ENCODE results near the gene TGM4.
"Not testable (repeated sequence)": the region's sequence is repeated elsewhere in the genome, so short reads cannot be mapped to it uniquely, and the experiment has no call there.

TGM4 gene

GRCh38 chr3:44833394-44833793, 41.0 kb upstream of the TGM4 start:
- no peak for DNase-seq (ENCODE audit: extremely low spot score)
- TF ChIP-seq, protein P1, sequence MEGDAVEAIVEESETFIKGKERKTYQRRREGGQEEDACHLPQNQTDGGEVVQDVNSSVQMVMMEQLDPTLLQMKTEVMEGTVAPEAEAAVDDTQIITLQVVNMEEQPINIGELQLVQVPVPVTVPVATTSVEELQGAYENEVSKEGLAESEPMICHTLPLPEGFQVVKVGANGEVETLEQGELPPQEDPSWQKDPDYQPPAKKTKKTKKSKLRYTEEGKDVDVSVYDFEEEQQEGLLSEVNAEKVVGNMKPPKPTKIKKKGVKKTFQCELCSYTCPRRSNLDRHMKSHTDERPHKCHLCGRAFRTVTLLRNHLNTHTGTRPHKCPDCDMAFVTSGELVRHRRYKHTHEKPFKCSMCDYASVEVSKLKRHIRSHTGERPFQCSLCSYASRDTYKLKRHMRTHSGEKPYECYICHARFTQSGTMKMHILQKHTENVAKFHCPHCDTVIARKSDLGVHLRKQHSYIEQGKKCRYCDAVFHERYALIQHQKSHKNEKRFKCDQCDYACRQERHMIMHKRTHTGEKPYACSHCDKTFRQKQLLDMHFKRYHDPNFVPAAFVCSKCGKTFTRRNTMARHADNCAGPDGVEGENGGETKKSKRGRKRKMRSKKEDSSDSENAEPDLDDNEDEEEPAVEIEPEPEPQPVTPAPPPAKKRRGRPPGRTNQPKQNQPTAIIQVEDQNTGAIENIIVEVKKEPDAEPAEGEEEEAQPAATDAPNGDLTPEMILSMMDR (IDR thresholded peaks at IDR 0.05; ENCODE audit: control extremely low read depth, extremely low read depth, low read depth, missing control alignments): no peak
- POLR2A ChIA-PET: no interaction called here
- CTCF ChIA-PET: interaction anchor here (2.5 kb wide), 1 partner anchor 8 kb away, joined by 10 read pairs; no protein-coding TSS in a partner anchor

DNA sequence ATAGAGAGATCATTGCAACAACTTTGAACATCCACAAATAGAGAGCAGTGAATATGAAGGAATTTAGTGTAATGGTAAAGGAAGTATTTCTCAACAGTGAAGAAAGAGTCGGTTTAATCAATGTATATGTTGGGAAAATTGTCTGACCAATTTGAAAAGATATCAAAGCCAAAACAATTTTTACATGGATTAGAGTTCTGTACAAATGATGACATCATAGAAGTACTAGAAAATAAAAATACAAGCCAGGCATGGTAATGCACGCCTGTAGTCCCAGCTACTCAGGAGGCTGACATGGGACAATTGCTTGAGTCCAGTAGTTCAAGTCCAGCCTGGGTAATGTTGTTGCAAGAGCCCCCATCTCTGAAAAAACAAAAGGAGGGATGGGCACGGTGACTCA, 38.7 kb upstream of the TGM4 start:
- CTCF ChIA-PET: no interaction called here
- TF ChIP-seq, protein P1 (IDR thresholded peaks at IDR 0.05; ENCODE audit: control extremely low read depth, extremely low read depth, low read depth, missing control alignments): no peak
- no peak for DNase-seq (ENCODE audit: extremely low spot score)
- POLR2A ChIA-PET: no interaction called here

GRCh38 chr3:44842376-44842775, 32.0 kb upstream of the TGM4 start:
- no peak for DNase-seq (ENCODE audit: extremely low spot score)
- TF ChIP-seq, protein P1 (IDR thresholded peaks at IDR 0.05; ENCODE audit: control extremely low read depth, extremely low read depth, low read depth, missing control alignments): no peak
- POLR2A ChIA-PET: no interaction called here
- CTCF ChIA-PET: no interaction called here

DNA sequence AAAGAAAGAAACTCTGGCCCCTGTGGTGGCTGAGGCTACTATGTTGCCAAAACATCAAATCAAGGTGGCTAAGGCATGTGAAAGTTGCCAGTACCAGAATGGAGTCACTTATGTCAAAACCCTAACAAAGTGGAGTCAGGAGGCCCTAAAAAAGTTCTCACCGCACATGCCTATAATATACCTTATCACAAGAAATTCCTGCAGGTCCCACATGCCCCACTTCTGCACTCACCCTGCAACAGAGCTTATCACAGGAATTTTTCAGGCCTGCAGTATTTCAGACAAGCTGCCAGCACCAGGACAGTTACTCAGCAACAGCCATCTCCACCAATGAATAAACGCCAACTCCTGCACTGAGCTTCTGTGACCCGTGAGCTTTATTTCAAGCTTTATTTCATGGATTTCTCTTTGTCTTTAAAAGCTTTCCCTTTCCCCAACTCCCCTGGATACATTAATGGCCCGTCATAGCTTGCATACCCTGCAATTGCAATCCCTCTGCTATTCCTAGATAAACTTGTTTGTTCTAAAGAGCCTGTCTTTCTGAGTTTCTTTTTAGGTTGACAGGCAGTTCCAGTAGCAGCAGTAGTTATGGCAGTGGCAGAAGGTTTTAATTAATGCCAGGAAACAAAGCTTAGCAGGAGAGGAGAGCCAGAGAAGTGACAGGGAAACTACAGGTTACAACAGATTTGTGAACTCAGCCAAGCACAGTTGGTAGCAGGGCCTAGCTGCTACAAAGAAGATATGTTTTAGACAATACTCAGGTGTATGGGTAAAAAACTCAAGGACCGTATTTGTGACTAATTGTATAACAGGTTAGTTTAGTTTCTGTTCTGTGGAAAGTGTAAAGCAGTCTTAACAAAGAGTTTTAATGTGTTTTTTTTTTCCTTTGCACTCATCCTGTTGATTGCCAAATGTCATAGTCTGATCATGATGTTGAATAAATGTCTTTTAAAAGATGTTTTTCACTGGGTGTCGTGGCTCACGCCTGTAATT, 28.6 kb upstream of the TGM4 start:
- POLR2A ChIA-PET: interaction anchor here (0.6 to 0.7 kb wide), 2 partner anchors 11 to 326 kb away, joined by 3 read pairs; no protein-coding TSS in a partner anchor
- DNase-seq (ENCODE audit: extremely low spot score): no peak
- TF ChIP-seq, protein P1 (IDR thresholded peaks at IDR 0.05; ENCODE audit: control extremely low read depth, extremely low read depth, low read depth, missing control alignments): no peak
- CTCF ChIA-PET: interaction anchor here (1.1 to 1.9 kb wide), 5 partner anchors 13 to 35 kb away, joined by 3 to 5 read pairs (median 4); no protein-coding TSS in a partner anchor

- DNase-seq (ENCODE audit: extremely low spot score): no peak
- CTCF ChIA-PET: interaction anchor here (1.9 kb wide), 1 partner anchor 14 kb away, joined by 4 read pairs; no protein-coding TSS in a partner anchor
- TF ChIP-seq, protein P1 (IDR thresholded peaks at IDR 0.05; ENCODE audit: control extremely low read depth, extremely low read depth, low read depth, missing control alignments): no peak
- POLR2A ChIA-PET: no interaction called here
Observed at GRCh38 chr3:44848634-44849033, 25.8 kb upstream of the TGM4 start.

DNA sequence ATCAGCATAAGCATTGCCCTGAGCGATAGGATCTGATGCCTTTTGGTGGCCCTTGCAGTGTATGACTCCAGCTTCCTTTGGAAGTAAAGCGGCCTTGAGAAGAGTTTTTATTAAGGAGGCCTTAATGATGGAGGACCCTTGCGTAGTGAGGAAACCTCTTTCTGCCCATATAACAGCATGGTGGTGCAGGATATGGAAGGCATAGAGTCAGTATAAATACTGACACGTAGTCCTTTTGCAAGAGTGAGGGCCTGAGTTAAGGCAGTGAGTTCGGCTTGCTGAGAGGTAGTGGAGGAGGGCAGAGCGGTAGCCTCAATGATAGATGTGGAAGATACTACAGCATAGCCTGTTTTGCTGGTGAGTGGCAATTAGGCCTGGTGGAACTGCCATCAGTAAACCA, 17.7 kb upstream of the TGM4 start:
- DNase-seq (ENCODE audit: extremely low spot score); CTCF ChIA-PET: not testable (repeated sequence)
- POLR2A ChIA-PET: interaction anchor here (0.6 kb wide), 1 partner anchor 10 kb away, joined by 3 read pairs; no protein-coding TSS in a partner anchor

- CTCF ChIA-PET: interaction anchor here (0.6 to 1.1 kb wide), 2 partner anchors 13 to 14 kb away, joined by 3 to 5 read pairs; no protein-coding TSS in a partner anchor
- TF ChIP-seq, protein P1 (IDR thresholded peaks at IDR 0.05; ENCODE audit: control extremely low read depth, extremely low read depth, low read depth, missing control alignments): no peak
- no peak for DNase-seq (ENCODE audit: extremely low spot score)
- POLR2A ChIA-PET: no interaction called here
Observed at GRCh38 chr3:44860117-44860516, 14.3 kb upstream of the TGM4 start.
